Measurements from ENCODE around the gene VAV2.

Gene VAV2

DNA sequence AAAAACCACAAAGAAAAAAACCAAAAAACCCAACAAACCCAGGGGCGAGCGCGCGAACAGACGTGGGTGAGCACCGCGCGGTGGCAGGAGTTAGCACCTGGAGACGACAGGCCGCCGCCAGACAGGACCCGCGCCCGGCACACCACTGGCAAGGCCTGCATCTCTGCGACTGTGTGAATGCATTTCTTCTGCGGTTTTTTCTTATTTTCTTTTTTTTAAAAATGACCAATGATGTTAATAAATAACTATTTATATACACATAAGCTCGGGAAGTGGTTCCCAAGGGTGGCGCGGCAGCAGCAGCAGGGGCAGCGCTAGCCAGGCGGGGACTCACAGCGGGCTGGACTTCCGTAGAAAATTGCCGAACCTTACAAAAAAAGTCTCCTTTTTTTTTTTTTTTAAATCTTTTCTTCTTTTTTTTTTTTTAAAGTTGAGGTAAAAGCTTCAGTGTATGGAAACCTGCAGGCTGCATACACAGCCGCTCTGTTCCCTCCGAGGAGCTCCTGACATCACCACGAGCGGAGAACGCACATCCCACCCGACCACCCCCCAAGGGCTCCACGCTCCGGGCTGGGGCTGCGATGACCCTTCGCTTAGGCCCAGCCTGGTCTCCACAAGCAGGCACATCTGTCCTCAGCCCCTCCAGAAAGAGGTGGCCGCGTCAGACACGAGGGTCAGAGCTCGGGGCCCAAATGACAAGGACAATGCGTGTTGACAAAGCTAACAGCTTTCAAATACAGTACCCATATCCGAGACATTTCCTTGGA lies 40.5 kb upstream of the VAV2 start:
- Mint-ChIP-seq H3K9me3 (no peaks in the 10 kb centered on the region), H3K27me3 (no peaks in the 10 kb centered on the region), H3K4me1 (ENCODE audit: low read depth) (no peaks in the 10 kb centered on the region), H3K27ac (no peak overlapping the region), H3K36me3 (ENCODE audit: low read depth) (peaks cover 81% of the 10 kb centered on the region), H3K4me3 (no peak overlapping the region)
- intact Hi-C loops (cut with micrococcal nuclease), result no loop called here

DNA sequence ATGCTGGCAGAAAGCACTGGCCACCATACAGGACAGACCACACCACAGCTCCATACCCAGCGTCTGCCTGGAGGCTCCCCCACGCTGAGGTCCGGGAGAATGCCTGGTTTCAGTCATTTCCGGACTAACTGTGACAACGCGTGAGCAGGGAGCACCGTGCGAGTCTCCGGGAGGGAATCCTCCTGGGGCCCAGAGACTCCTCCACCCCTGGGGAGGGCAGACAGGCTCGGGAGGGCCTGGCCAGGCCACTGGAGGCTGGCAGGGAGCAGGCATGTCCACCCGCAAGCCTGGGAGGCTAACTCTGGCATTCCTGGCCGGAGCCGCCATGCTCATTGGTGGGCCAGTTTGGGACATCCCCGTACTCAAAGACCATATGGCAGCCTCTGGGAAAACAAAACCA lies 39.7 kb upstream of the VAV2 start:
- Mint-ChIP-seq H3K4me3 (no peak overlapping the region), H3K27ac (no peak overlapping the region), H3K27me3 (no peaks in the 10 kb centered on the region), H3K36me3 (ENCODE audit: low read depth) (peaks cover 77% of the 10 kb centered on the region), H3K4me1 (ENCODE audit: low read depth) (no peaks in the 10 kb centered on the region), H3K9me3 (no peaks in the 10 kb centered on the region)
- intact Hi-C loops (cut with micrococcal nuclease), result no loop called here

DNA sequence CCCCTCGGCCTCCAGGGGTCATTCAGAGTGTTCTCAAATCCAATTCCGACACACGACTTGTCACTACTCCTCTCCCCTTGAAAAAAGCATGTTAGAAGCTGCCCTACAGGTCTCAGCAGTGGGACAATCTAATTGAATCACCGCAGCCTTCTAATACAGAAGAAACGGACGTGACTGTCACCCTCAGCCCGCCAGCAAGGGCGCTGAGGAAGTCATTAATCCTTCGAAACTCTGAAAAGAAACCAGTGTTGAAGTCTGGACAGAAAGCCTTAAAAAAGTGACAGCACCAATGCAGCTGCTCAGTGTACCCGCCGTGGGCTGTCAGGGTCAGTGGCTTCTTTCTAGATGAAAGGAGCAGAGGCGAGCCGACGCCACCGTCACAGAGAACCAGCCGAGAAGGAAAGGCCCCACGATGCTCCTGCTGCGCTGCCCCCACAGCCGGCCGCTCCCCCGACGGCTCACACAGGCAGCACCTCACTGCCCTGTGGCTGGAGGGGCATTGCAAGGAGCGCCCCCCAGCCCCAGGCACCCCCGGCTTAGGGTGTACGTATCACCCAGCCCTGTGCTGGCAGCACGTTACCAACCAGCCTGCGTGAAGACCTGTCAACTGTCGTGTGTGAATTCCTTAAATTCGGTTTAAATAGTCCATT lies 38.8 kb upstream of the VAV2 start:
- H3K4me3 Mint-ChIP-seq, result no peak overlapping the region
- H3K4me1 Mint-ChIP-seq (ENCODE audit: low read depth), result peaks cover 6% of the 10 kb centered on the region
- no peak overlapping the region for H3K27ac Mint-ChIP-seq
- no peaks in the 10 kb centered on the region for H3K9me3 Mint-ChIP-seq
- no peaks in the 10 kb centered on the region for H3K27me3 Mint-ChIP-seq
- H3K36me3 Mint-ChIP-seq (ENCODE audit: low read depth), result peaks cover 68% of the 10 kb centered on the region
- intact Hi-C loops (cut with micrococcal nuclease), result no loop called here

DNA sequence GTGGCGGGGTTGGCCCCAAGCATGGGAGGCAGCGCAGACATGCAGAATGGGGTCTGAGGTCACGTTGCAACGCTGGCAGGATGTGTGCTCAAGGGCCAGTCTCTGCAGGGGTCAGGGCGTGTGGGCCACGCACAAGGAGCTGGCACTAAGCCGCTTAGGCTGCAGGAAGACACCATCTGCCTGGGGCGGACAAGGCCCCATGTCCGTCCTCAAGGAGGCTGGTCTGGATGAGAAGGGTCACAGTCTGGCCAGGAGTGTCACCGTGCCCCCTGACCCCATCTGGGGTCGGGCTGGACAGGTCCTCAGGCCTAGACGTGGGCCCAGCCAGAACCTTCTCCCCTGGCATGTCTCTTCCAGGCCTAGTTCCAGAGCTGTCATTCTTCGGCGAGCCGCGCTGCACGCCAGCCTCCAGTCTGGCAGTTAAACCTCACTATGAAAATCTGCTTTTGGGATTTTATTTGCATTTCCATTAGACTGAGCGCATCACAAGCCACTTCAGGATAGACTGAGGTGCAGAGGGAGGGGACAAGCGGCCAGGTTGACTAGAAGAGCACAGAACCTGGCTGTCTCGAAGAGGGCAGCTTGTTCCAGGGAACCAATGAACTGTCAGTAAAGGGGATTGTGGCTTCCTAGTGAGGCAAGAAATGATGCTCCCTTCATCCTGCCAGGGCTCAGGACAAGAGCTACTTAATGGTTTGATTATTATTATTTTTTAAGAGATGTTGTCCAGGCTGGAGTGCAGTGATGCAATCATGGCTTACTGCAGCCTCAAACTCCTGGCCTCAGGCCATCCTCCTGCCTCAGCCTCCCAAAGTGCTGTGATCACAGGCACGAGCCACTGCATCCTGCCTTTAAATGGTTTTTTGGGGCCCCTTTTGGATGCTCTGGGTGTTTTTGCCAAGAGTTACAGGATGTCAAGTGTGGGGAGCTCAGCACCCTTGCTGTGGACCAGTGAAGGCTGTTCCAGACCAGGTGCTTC lies 37.4 kb upstream of the VAV2 start:
- intact Hi-C loops (cut with micrococcal nuclease), result no loop called here

DNA sequence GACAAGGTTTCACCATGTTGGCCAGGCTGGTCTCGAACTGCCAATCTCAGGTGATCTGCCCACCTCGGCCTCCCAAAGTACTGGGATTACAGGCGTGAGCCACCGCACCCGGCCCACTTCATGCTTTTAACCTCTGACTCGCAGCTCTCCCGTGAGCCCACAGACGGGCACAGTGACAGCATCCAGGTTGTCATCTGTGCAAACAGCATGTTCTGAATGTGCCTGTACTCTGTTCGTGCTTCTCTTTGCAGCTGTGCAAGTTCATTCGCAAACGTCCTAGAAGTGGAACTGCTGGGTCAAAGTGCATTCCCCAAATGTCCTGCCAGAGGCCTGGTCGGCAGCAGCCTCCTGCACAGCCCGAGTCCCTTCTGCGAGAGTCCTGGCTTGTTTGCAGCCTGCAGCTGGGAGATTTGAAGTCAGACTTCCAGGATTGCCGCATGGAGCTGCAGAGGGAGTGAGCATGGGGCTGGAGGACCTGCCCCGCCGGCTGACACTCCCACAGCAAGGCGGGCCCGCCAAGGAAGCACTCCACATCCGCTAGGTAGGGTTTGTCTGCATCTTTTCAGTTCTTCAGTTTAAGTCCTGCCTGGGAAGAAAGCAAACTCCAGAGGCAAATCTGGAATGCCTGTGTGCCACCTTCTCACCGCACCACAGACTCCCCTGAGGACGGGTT lies 36.6 kb upstream of the VAV2 start:
- Mint-ChIP-seq H3K36me3 (ENCODE audit: low read depth) (peaks cover 54% of the 10 kb centered on the region), H3K27ac (no peak overlapping the region), H3K4me3 (no peak overlapping the region), H3K9me3 (no peaks in the 10 kb centered on the region), H3K4me1 (ENCODE audit: low read depth) (peaks cover 17% of the 10 kb centered on the region), H3K27me3 (no peaks in the 10 kb centered on the region)
- intact Hi-C loops (cut with micrococcal nuclease), result no loop called here

More for the DNA sequence above, 37.4 kb upstream of the VAV2 start:
- Mint-ChIP-seq H3K36me3 (ENCODE audit: low read depth) (peaks cover 62% of the 10 kb centered on the region), H3K9me3 (no peaks in the 10 kb centered on the region), H3K27ac (no peak overlapping the region), H3K4me1 (ENCODE audit: low read depth) (peaks cover 12% of the 10 kb centered on the region), H3K27me3 (no peaks in the 10 kb centered on the region), H3K4me3 (no peak overlapping the region)

DNA sequence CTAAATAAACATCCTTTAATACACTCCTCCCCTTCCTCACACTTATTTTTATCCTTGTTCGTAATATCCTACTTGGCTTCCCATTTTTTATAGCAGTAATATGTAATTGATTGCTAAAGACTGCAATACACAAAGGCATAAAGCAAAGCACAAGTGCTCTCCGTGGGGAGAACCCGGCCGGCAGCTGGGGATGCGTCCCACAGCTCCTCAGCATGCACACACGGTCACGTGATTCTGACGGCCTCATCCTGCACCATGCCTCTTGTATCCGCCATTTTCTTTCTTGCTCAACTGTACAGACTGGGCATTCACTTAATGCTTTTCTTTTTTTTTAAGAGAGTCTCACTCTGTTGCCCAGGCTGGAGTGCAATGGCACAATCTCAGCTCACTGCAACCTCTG lies 36.0 kb upstream of the VAV2 start:
- intact Hi-C loops (cut with micrococcal nuclease), result no loop called here
- Mint-ChIP-seq H3K4me3 (no peak overlapping the region), H3K36me3 (ENCODE audit: low read depth) (peaks cover 48% of the 10 kb centered on the region), H3K27me3 (no peaks in the 10 kb centered on the region), H3K9me3 (no peaks in the 10 kb centered on the region), H3K4me1 (ENCODE audit: low read depth) (peaks cover 17% of the 10 kb centered on the region), H3K27ac (no peak overlapping the region)

DNA sequence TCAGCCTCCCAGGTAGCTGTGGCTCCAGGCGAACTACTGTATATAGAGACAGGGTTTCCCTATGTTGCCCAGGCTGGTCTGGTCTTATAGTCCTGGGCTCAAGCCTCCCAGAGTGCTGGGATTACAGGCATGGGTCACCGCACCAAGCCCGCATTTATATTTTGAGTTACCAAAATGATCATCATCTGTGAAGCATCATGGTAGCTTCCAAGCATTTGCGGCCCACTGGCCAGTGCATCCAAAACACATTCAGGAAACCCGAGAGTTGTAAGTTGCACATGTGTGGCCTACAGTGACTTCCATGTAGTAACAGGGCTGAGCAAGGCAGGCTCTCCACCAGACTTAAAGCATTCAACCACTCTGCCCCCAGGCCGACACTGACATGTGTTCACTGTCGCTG lies 35.4 kb upstream of the VAV2 start:
- intact Hi-C loops (cut with micrococcal nuclease), result no loop called here
- no peaks in the 10 kb centered on the region for H3K27me3 Mint-ChIP-seq
- no peaks in the 10 kb centered on the region for H3K9me3 Mint-ChIP-seq
- peaks cover 17% of the 10 kb centered on the region for H3K4me1 Mint-ChIP-seq (ENCODE audit: low read depth)
- H3K27ac Mint-ChIP-seq, result no peak overlapping the region
- no peak overlapping the region for H3K4me3 Mint-ChIP-seq
- H3K36me3 Mint-ChIP-seq (ENCODE audit: low read depth), result peaks cover 42% of the 10 kb centered on the region

DNA sequence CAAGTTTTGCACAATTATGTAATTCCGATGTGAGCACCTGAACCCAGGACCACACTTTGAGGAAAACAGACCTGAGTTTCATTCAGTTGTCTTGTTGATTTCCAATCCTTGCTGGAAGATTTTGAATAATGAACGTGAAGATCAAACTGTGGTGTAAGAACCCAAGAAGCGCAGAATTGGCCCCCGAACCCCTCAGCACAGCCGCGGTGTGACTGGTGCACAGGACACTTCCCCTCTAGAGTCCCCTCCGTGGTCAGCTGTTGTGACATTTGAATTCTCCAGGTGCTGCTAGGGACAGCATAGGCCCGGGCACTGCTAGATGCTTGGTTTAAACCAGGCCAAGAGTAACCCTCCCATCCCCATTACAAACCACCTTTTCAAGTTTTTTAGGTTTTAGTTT lies 34.9 kb upstream of the VAV2 start:
- H3K27ac Mint-ChIP-seq, result no peak overlapping the region
- H3K27me3 Mint-ChIP-seq, result no peaks in the 10 kb centered on the region
- H3K4me3 Mint-ChIP-seq, result no peak overlapping the region
- H3K4me1 Mint-ChIP-seq (ENCODE audit: low read depth), result peaks cover 17% of the 10 kb centered on the region
- no peaks in the 10 kb centered on the region for H3K9me3 Mint-ChIP-seq
- intact Hi-C loops (cut with micrococcal nuclease), result no loop called here
- H3K36me3 Mint-ChIP-seq (ENCODE audit: low read depth), result peaks cover 37% of the 10 kb centered on the region

DNA sequence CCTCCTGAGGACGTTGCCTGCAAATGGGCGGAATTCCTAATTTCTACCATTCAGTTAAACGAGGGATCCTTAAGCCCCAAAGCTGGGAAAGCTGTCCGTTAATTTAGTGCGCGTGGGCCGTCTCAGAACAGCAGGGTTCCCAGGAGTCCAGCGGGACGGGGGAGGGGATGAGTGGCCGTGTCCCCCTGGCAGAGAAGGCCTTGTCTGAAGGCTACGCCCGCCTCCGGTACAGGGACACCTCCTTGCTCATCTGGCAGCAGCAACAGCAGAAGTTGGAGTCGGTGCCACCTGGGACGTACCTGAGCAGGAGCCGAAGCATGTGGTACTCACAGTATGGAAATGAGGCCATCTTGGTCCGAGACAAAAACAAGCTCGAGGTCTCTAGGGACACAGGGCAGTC lies 34.5 kb upstream of the VAV2 start:
- Mint-ChIP-seq H3K36me3 (ENCODE audit: low read depth) (peaks cover 33% of the 10 kb centered on the region), H3K27ac (no peak overlapping the region), H3K4me3 (no peak overlapping the region), H3K27me3 (no peaks in the 10 kb centered on the region), H3K4me1 (ENCODE audit: low read depth) (peaks cover 17% of the 10 kb centered on the region), H3K9me3 (no peaks in the 10 kb centered on the region)
- intact Hi-C loops (cut with micrococcal nuclease), result no loop called here

DNA sequence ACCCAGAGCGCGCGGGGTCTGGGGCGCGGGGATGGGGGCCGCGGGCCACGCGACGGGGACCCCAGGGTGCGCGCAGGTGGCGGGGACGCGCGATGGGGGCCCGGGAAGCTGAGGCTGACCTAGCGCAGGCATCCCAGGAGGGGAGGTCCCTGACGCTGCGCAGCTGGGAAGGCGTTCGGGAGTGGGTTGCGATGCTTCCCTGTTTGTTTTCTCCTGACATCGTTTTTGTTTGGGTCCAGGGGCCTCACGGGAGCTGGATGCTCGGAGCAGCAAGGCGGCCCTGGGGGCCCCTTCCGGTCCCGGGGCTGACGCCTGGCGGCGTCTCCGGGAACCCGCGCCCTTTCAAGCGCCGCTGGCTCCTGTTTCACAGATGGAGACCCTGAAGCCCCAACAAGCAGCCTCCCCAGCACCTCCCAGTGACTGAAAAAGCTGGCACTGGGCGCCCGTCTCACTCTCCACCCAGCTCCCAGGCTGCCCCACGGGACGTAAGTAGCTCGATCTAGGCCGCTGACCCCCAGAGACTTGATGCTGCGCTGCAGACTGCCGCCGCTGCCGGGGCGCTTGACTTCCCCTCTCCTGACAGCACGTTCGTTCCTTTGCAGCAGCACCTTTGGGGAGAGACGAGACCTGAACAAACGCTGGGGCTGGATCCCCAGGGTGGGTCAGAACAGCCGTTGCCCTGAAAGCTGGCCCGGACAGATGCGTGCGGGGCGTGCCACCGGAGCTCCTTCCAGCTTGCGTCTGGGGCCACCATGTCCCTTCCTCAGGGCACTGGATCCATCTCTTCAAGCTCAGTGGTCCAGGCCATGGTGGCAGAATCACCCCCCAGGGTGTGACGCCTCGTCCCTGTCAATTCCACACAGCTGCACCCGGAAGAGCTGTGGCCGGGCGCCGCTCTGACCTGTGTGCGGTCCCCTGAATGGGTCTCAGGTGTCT lies 33.8 kb upstream of the VAV2 start:
- Mint-ChIP-seq H3K4me3 (peak overlapping the region; percentile 78), H3K36me3 (ENCODE audit: low read depth) (peaks cover 26% of the 10 kb centered on the region), H3K4me1 (ENCODE audit: low read depth) (peaks cover 17% of the 10 kb centered on the region), H3K27ac (peak overlapping the region; percentile 69), H3K9me3 (no peaks in the 10 kb centered on the region), H3K27me3 (no peaks in the 10 kb centered on the region)
- intact Hi-C loops (cut with micrococcal nuclease), result loop anchor here (2.0 kb wide), 1 partner anchor 43 kb away; the partner anchor contains the start of gene BRD3

DNA sequence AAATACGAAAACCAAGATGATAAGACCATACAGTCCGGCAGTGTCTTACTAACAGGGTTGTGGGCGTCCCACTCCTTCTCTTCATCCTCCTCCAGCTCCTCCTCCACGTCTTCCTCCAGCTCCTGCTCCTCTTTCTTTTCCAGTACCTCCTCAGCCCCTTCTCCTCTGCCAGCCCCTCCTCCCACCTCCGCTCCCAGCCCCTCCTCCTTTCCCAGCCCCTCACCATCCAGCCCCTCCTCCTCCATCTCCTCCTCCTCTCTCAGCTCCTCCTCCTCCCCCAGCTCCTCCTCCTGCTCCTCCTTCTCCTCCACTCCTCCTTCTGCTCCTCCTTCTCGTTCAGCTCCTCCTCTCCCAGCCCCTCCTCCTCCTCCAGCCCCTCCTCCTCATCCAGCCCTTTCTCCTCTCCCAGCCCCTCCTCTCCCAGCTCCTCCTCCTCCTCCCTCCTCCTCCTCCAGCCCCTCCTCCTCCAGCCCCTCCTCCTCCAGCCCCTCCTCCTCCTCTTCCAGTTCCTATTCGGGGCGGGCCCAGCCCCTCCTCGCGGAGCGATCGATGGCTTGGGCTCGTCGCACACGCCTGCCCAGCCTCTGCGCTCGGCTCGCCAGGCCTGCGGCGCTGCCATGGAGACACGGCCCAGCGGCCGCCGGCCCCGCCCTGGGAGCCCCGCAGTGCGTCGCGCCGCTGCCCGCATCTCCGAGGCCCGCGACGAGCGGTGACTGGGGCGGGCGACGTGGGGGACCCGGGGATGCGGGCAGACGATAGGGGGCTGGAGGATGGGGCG lies 32.9 kb upstream of the VAV2 start, which contains the start of gene BRD3OS:
BRD3OS (plus strand) TSS at position 654 of the 778 bp plus-strand sequence. CDS start 1,267 bp downstream, outside the sequence.
- no peaks in the 10 kb centered on the region for H3K27me3 Mint-ChIP-seq
- H3K9me3 Mint-ChIP-seq, result no peaks in the 10 kb centered on the region
- H3K36me3 Mint-ChIP-seq (ENCODE audit: low read depth), result peaks cover 20% of the 10 kb centered on the region
- peaks cover 17% of the 10 kb centered on the region for H3K4me1 Mint-ChIP-seq (ENCODE audit: low read depth)
- intact Hi-C loops (cut with micrococcal nuclease), result loop anchor here (2.0 kb wide), 1 partner anchor 44 kb away; the partner anchor contains the start of gene BRD3
- peak within 1 kb of the TSS; percentile 78 for H3K4me3 Mint-ChIP-seq
- peak within 1 kb of the TSS; percentile 69 for H3K27ac Mint-ChIP-seq

DNA sequence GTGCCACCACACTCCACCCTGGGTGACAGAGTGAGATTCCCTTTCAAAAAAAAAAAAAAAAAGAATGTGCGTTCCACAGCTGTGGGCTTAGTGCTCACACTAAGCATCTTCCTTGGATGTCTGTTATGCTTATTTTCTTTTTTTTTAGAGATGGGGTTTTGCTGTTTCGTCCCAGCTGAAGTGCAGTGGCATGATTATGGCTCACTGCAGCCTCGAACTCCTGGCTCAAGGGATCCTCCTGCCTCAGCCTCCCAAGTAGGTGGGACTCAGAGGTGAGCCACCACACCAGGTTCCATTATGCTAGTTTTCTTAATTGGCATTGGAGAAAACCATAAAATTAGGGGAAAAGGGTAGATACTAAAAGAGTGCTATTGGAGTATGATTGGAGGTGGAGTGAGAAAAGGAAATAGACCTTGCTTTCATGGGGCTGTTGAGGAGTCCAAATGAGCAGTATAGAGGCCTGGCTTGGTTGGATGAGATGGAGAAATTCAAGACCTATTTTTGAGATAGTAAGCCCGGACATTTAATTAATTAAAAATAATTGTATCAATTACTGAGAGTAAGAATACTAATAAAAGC lies 32.2 kb upstream of the VAV2 start:
- intact Hi-C loops (cut with micrococcal nuclease), result loop anchor here (2.0 kb wide), 1 partner anchor 44 kb away; the partner anchor contains the start of gene BRD3
- Mint-ChIP-seq H3K36me3 (ENCODE audit: low read depth) (peaks cover 17% of the 10 kb centered on the region), H3K4me3 (no peak overlapping the region), H3K27me3 (no peaks in the 10 kb centered on the region), H3K4me1 (ENCODE audit: low read depth) (peaks cover 17% of the 10 kb centered on the region), H3K9me3 (no peaks in the 10 kb centered on the region), H3K27ac (no peak overlapping the region)

Data from dendritic cell treated with granulocyte-macrophage colony-stimulating factor and Interleukin-4, amounts not matched to agents 40 ng/mL and 50 ng/mL, for 4 days (primary cell).